NCI-H2081 (cell line): Measurements from ENCODE around the gene INAFM1.
"Not testable (repeated sequence)": the region's sequence is repeated elsewhere in the genome, so short reads cannot be mapped to it uniquely, and the experiment has no call there.

Experiments used
- DNase-seq, 2 experiments: peaks; one replicate each; lab custom pipeline; 2025; lab: John Stamatoyannopoulos, UW

Gene INAFM1

DNA sequence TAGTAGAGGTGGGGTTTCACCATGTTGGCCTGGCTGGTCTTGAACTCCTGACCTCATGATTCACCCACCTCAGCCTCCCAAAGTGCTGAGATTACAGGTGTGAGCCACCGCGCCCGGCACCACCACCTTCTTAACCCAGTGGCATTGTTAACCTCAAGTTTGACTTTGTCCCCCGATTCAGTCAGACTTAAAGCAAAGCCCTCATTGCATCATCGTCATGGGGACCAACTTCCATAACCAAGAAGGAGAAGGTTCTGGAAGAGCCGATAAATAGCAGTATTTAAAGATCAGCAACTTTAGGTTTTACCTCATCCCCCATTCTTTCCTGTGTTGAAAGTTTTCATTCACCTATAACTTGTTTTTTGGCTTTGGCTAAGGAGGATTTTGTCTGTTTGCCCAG is 6.7 kb upstream of the INAFM1 start:
- DNase-seq = no peak

DNA sequence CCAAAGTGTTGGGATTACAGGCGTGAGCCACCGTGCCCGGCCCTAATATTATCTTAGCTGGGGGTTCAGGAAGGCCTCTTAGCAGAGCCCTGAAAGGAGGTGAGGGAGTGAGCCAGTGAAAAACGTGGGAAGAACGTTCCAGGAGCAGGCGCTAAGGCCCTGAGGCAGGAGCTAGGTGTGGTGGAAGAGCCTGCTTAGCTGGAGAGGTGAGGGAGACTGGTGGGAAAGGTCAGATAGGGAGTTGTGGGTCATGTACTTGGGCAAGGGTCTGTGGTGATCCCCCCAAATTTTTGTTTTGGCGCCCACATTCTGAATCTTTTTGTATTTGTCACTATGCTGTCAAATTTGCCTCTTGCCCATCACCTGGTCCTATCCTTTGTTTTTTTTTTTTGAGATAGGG is 5.1 kb upstream of the INAFM1 start:
- DNase-seq = no peak

DNA sequence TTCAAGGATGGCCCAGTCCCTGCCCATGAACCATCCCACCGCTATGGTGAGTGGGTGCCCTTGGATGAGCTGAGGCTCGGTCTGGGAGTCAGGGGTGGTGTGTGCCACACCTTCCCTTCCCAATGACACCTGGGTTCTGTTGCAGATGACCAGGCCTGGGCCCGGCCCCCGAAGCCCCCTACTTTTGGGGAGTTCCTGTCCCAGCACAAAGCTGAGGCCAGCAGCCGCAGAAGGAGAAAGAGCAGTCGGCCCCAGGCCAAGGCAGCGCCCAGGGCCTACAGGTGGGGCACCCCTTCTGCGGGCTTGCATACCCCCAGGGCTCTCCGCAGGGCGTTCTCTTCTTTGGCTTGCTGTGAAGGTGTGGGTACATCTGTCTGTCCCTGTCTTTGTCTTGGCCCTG is 4.3 kb upstream of the INAFM1 start:
- DNase-seq = no peak

DNA sequence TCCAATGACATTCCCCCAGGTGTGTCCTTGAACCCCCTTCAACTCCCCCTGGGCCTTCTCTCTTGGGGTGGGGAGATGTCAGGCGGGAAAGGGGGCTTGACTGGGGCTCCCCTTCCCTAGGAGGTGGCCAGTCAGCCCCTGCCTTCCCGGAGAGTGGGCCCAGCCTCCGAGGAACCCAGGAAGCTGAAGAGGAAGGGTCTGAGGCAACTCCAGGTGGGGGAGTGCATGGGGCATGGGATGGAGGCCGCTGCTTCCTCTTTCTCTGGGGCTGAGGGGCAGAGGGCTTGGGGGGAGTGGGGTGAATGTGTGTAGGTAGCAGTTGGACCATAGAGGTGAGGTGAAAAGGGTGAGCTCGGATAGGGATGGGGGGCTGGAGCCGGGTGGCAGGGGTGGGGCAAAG is 2.7 kb upstream of the INAFM1 start:
- DNase-seq = no peak

DNA sequence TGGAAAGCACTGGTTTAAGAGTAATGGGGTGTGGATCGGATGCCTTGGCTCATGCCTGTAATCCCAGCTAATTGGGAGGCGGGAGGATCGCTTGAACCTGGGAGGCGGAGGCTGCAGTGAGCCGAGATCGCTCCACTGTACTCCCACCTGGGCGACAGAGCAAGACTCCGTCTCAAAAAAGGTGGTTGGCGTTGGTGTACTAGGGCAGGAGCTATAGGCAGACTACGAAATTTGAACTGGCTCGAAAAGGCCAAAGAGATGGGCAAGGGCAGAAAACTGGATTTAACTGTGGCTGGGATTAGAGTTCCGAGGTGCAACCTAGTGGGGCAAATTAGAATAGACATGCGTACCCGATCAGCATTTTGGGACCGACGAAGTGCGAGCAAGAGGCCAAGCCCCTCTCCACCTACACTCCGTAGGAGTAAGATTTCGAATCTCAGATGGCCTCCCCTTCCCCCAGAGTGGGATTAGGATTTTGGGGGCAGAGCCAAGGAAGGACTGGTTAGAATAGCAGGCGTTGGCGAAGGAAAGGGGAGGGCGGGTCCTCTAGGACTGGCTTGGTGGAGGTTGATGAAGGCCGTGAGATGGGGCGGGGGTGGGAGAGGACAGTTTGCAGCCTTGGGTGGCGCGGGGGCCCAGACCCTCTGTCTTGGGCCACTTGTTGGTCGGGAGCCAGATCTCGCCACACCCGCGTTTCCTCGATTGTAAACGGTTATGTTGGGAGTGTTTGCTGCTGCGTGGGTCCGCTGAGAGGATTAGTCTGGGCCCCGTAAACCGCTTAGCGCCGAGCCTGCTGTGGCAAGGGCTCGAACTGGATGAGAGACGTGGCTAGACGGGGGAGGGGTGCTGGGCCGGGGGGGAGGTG is 2.0 kb upstream of the INAFM1 start:
- DNase-seq = no peak

DNA sequence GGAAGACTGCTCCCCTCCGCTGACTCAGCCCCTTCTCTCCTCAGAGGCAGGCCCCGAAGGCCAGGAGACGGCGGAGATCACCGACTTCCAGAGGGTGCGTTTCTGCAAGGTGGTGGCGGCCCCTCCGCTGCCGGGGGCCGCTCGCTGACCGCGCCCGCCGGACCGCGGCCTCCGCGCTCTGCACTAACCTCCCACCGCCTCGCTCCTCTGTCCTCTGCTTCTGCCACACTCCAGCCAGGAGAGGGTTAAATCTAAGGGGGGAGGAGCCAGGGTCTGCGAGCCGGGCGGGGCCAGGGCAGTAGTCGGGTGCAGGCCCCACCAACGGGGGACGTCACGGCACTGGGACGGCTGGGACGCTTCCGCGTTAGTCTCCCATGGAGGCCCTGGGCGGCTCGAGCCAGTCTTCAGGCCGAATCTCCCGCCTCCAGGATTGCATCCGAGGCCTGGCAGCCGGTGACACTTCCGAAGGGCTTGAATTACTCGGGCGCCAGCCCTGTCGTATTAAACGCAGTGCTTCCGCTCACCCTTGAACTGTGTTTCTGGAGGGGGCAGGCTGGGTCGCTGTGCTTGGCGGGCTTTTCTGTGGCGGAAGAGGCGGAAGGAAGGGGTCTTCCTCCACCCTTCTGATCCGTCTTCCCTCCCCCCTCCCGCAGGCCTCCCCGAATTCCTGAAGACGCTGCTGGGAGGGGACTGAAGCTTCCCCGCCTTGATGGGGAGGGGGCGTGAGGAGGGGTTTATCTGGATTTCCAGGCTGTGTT is 1.2 kb upstream of the INAFM1 start:
- DNase-seq = peak; percentile 48 to 66

DNA sequence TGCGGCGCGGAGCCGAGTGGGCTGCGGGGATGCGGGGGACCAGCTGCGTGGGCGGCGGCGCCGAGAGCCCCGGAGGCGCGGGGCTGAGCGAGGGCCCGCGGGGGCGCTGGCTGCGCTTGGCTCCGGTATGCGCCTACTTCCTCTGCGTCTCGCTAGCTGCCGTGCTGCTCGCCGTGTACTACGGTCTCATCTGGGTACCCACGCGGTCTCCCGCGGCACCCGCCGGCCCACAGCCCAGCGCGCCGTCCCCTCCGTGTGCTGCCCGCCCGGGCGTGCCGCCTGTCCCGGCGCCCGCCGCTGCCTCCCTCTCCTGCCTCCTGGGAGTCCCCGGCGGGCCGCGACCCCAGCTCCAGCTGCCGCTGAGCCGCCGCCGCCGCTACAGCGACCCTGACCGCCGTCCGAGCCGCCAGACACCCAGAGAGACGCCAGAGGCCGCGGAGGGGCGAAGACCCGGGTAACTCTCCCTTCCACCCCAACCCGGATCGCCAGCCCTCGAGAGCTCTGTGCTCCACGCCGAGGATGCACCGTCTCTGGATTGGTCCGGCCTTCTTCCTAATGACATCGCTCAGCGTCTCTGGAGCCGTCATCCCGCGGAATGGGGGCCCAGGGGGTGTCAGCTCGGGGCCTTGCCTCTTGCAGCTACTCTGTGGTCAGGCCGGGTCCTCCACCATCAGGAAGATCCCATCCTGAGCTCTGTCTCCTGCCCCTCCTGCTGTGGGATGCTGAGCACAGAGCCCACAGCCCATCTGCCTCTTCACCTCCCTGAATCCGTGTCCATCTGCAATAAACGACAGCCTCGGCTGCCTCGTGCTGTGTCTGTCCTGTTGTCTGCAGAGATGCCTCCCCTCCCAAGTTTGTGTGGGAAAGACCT is 441 bp downstream of the INAFM1 start:
- no peak for DNase-seq

DNA sequence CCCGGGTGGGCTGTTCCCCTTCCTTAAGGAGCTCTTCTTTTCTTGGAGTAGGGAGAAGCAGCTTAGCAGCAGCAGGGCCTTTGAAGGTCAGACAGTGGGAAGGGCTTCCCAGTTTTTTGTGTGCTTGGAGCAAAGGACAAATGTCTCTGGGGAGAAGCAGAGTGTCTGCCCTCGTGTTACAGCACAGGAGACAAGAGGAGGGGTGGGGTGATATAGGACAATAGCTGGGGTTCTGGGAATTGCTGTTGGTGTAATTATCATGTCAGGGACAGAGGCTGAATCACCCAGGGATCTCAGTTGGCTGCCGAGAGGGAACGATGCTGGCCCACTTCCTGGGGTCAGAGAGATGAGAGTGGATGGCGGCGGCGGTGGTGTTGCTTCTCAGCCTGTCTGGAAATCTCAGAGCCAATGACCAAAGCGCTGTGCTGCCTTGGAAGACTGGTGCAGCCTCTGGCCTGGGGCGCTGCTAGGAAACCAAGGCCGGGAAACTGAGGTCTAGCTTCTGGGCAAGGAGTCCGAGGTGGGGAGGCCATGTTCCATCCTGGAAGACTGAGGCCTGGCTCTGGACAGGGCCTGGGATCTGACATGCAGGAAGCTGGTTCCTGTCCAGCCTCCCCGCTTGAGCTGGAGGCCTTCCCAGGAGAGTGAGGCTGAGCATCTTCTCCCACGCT is 1.2 kb downstream of the INAFM1 start:
- no peak for DNase-seq

DNA sequence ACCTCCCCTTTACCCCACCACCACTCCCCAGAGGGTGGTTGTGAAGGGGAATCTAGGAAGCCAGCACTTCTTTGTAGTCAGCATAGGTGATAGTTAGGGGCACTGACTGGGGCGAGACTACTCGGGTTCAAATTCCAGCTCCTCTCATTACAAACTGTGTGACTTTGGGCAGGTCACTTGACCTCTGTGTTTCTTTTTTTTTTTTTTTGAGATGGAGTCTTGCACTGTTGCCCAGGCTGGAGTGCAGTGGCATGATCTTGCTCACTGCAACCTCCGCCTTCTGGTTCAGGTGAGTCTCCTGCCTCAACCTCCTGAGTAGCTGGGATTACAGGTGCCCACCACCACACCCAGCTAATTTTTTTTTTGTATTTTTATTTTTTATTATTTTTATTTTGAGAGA is 1.8 kb downstream of the INAFM1 start:
- not testable (repeated sequence) for DNase-seq

DNA sequence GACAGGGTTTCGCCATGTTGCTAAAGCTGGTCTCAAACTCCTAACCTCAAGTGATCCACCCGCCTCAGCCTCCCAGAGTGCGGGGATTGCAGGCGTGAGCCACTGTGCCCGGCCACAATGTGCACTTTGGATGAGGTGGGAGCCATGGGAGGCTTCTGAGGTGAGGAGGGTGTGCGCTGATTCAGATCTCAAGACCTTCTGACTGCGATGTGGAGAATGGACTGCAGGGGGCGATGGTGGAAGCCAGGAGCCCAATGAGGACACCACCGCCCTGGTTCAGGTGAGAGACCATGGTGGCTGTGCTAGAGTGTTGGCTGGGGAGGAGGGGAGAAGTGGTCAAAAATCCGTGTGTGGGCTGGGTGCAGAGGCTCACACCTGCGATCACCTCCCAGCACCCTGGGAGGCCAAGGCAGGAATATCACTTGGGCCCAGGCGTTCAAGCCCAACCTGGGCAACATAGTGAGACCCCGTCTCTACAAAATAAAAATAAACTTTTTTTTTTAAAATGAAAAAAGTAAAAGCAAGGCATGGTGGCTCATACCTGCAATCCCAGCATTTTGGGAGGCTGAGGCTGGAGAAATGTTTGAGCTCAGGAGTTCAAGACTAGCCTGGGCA is 5.6 kb downstream of the INAFM1 start:
- no peak for DNase-seq

DNA sequence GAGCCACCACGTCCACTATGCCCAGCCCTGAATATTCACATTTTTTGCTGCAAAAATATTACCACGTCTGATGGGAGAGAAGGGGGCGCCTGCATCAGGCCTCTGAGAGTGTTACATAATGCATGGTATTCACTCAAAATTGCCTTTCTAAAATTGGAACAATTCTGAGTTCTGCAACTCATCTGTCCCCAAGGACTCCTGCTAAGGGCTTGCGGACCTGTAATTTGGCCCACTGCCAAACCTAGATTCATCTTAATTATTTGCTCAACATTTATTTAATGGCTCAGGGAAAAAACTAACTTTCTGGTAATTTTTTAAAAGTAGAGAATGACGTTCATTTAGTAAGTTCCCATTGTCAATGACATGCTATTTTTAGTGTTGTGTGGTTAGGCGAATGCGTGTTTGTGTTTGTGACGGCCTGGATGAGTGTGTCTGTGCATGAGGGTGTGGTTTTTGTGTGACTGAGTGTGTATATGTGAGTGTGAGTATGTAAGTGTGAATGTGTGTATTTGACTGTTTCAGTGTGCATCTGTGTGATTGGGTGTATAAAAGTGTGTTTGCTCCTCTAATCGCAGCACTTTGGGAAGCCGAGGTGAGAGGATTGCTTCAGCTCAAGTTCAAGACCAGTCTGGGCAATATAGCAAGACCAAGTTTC is 8.8 kb downstream of the INAFM1 start:
- DNase-seq = no peak

DNA sequence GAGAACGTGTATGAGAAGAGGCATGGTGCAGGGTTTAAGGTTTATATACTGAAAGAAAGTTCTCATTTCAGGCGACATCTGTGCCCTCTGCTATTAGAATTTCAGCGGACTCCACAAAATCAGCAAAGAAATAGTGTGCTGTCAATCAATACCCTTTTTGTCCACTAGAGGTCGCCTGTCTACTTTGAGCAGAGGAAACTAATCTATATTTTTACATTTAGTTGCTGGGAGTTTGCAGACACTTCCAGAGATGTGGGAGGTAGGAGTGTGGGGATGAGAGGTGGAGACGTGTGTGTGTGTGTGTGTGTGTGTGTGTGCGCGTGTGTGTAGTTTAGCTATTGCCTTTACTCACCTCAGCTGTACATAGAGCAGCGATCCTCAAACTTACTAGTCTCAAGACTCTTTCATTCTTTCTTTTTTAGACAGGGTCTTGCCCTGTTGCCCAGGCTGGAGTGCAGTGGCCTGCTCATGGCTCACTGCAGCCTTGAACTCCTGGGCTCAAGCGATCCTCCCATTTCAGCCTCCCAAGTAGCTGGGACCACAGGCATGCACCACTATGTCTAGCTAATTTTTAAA is 9.7 kb downstream of the INAFM1 start:
- DNase-seq = peak; percentile 45 to 50

DNA sequence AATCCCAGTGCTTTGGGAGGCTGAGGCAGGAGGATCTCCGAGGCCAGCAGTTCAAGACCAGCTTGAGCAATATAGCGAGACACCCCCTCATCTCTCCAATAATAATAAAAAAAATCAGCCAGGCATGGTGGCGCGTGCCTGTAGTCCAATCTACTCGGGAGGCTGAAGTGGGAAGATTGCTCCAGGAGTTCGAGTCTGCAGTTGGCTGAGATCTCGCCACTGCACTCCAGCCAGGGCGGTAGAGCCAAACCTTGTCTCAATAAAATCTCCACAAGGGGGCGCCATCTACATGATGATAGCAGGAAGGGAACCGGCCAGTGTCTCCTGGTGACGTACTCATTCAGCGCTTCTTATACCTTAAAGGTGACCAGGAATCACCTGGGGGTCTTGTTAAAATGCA is 21.4 kb downstream of the INAFM1 start:
- peak; percentile 83 to 92 for DNase-seq

DNA sequence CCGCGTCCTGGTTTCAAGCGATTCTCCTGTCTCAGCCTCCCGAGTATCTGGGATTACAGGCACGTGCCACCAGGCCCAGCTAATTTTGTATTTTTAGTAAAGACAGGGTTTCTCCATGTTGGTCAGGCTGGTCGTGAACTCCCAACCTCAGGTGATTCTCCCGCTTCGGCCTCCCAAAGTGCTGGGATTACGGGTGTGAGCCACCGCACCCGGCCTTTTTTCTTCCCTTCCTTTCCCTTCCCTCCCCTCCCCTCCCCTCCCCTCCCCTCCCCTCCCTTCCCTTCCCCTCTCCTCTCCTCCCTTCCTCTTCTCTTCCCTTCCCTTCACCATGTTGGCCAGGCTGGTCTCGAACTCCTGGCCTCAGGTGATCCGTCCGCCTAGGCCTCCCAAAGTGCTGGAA is 26.2 kb downstream of the INAFM1 start:
- DNase-seq = not testable (repeated sequence)

DNA sequence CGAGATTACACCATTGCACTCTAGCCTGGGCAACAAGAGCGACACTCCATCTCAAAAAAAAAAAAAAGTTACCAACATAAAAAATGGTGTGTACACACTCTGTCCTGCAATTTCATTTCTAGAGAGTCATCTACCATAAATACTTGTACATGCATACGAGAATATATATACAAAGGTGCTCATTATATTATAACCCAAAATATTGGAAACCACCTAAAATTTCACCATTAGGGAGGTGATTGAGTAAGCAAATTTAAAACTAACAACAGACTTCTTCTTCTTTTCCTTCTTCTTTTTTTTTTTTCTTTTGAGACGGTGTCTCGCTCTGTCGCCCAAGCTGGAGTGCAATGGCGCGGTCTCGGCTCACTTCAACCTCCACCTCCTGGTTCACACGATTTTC is 27.6 kb downstream of the INAFM1 start:
- no peak for DNase-seq

DNA sequence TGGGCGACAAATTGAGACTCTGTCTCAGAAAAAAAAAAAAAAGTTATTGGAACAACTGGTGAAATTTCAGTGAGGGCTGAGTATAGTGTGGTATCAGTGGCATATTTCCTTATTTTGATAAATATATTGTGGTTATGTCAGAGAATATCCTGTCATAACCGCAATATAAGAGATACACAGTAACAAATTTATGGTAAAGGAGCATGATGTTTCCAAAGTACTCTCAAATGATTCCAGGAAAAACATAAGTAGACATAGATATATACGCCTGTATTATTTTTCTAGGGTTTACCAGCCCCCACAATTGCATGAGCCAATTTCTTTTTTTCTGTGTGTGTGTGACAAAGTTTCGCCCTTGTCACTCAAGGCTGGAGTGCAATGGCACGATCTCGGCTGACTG is 29.3 kb downstream of the INAFM1 start:
- DNase-seq = no peak

DNA sequence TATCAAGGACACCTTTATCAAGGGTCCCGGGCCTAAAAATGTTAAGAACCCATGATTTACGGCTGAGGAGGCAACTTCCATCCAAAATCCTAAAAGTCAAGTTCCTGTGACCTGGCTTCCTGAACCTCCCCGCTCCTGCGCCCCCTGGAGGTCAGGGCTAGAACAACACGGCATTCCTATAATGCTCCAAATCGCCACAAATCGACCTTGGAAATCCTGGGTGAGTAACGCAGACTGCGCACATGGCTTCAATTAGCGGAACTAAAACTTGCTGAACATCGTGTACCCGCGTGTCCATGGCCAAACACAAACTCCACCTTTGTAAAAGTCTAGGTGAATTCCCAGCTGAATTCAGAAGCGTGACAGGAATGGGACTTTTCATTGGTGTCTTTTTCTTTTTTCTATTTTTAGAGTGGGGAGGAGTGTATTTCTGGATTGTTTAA is 30.6 kb downstream of the INAFM1 start:
- peak; percentile 53 to 59 for DNase-seq

DNA sequence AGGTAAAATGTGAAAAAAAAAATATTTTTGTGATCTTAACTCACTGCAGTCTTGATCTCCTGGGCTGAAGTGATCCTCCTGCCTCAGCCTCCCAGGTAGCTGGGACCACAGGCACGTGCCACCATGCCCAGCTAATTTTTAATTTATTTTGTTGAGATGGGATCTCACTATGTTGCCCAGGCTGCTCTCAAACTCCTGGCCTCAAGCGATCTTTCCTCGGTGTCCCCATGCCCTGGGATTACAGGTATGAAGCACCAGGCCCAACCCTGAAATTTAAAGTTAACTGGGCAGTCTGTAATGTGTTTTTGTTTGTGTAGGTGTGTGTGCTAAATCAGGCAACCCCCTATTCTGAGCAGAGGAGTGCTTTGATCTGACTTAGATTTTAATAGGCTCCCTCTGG is 31.6 kb downstream of the INAFM1 start:
- no peak for DNase-seq

DNA sequence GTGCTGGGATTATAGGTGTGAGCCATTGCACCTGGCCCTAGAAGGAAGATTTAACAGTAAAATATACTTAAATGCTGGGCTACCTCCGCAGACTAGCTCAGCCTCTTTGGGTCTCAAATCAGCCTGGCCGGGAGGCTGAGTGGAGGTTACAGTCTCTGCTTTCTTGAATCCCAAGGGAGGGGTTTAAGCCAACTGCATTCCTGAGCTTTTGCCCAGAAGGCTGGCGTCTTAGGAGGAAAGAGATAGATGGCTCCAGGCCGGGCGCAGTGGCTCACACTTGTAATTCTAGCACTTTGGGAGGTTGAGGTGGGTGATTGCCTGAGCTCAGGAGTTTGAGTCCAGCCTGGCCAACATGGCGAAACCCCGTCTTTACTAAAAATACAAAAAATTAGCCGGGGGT is 34.4 kb downstream of the INAFM1 start:
- no peak for DNase-seq

DNA sequence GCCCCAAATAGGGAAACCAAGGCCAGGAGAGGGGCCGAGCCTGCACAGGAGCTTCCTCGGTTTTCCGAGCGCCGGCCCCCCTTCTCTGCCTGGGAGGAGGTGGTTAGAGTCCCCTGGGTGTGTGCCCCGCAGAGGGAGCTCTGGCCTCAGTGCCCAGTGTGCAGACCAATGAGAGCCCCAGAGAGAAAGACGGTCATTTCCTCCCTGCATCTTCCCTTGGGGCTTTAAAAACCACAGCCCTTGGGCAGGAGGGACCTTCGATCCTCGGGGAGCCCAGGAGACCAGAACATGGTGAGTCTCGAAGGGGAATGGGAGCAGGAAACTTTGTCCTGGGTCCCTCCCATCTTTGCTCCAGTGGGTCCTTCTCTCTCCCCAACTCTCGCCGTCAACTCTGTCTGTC is 34.9 kb downstream of the INAFM1 start, which contains the start of gene C5AR1:
Gene C5AR1 (plus strand): TSS at position 254 of the 400 bp plus-strand sequence. CDS start 35 bp downstream, at position 289.
- no peak for DNase-seq
